NCI-H526 treated with DMSO at 0.1 percent for 48 hours (cell line): Measurements from ENCODE around the gene PKD2.
"Not testable (repeated sequence)": the region's sequence is repeated elsewhere in the genome, so short reads cannot be mapped to it uniquely, and the experiment has no call there.

Experiments used
- DNase-seq: peaks from one replicate; lab custom pipeline; 2025; lab: John Stamatoyannopoulos, UW

The PKD2 gene

GRCh38 chr4:88070031-88070430, 62.6 kb downstream of the PKD2 start:
- no peak for DNase-seq

- no peak for DNase-seq
Measured at GRCh38 chr4:88075336-88075735, 67.9 kb downstream of the PKD2 start.

- no peak for DNase-seq
Measured at GRCh38 chr4:88077911-88078524, 70.6 kb downstream of the PKD2 start.

- no peak for DNase-seq
Measured at GRCh38 chr4:88078579-88078978, 71.1 kb downstream of the PKD2 start.

GRCh38 chr4:88080626-88081025, 73.2 kb downstream of the PKD2 start:
- no peak for DNase-seq

GRCh38 chr4:88087004-88087403, 79.6 kb downstream of the PKD2 start:
- no peak for DNase-seq

- no peak for DNase-seq
Measured at GRCh38 chr4:88090898-88091297, 83.5 kb downstream of the PKD2 start.

GRCh38 chr4:88091378-88091777, 83.9 kb downstream of the PKD2 start:
- no peak for DNase-seq

- DNase-seq: no peak
Measured at GRCh38 chr4:88093874-88094273, 86.4 kb downstream of the PKD2 start.

- DNase-seq: no peak
Measured at GRCh38 chr4:88097301-88097700, 89.9 kb downstream of the PKD2 start.

GRCh38 chr4:88097781-88098180, 90.3 kb downstream of the PKD2 start:
- no peak for DNase-seq

GRCh38 chr4:88098993-88099752, 91.7 kb downstream of the PKD2 start:
- no peak for DNase-seq

GRCh38 chr4:88101165-88101564, 93.7 kb downstream of the PKD2 start:
- DNase-seq: no peak

- no peak for DNase-seq
Measured at GRCh38 chr4:88102026-88102425, 94.6 kb downstream of the PKD2 start.

GRCh38 chr4:88104902-88105610, 97.6 kb downstream of the PKD2 start:
- DNase-seq: no peak

- no peak for DNase-seq
Measured at GRCh38 chr4:88106205-88106604, 98.8 kb downstream of the PKD2 start.

- DNase-seq: no peak
Measured at GRCh38 chr4:88107406-88108107, 100.1 kb downstream of the PKD2 start.

- not testable (repeated sequence) for DNase-seq
Measured at GRCh38 chr4:88108108-88108465, 100.7 kb downstream of the PKD2 start.

- no peak for DNase-seq
Measured at GRCh38 chr4:88108747-88109122, 101.3 kb downstream of the PKD2 start.

GRCh38 chr4:88109123-88109881, 101.9 kb downstream of the PKD2 start:
- no peak for DNase-seq

- DNase-seq: no peak
Measured at GRCh38 chr4:88110826-88111225, 103.4 kb downstream of the PKD2 start.

- no peak for DNase-seq
Measured at GRCh38 chr4:88112856-88113255, 105.4 kb downstream of the PKD2 start.
